ENCODE measurements around the gene LYL1. TPM values are rescaled to one million over a fixed set of nuclear protein-coding genes. Genes with fewer than 3 reads are reported as not detected.

LYL1 gene
- total RNA-seq, 2 experiments from 2014 or later = 66.8 to 72.5 TPM

DNA sequence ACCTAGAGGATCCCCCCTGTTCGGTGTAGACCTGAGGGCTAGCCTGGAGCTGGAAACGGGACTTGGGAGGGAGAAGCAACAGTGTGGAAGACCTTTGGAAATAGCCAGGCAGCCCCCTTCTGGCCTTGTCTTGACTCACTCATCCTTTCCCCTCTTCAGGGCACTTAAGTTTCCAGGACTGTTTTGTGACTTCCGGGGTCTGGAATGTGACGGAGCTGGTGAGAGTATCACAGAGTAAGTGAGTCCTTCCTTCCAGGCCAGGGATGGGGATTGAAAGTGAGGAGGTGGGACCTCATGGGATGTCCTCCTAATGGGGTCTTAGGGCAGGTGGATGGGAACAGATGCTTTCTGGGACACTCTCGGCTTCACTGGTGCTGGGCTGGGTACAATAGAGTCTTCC, 29.4 kb downstream of the LYL1 start:
- TF ChIP-seq, protein P1, sequence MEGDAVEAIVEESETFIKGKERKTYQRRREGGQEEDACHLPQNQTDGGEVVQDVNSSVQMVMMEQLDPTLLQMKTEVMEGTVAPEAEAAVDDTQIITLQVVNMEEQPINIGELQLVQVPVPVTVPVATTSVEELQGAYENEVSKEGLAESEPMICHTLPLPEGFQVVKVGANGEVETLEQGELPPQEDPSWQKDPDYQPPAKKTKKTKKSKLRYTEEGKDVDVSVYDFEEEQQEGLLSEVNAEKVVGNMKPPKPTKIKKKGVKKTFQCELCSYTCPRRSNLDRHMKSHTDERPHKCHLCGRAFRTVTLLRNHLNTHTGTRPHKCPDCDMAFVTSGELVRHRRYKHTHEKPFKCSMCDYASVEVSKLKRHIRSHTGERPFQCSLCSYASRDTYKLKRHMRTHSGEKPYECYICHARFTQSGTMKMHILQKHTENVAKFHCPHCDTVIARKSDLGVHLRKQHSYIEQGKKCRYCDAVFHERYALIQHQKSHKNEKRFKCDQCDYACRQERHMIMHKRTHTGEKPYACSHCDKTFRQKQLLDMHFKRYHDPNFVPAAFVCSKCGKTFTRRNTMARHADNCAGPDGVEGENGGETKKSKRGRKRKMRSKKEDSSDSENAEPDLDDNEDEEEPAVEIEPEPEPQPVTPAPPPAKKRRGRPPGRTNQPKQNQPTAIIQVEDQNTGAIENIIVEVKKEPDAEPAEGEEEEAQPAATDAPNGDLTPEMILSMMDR (conservative IDR thresholded peaks at IDR 0.05; ENCODE audit: low read length) = no peak
- no peak for TF ChIP-seq EZH2phosphoT487 (IDR thresholded peaks at IDR 0.05; ENCODE audit: borderline replicate concordance, low read depth, low read length)
- Histone ChIP-seq H3K4me3 (ENCODE audit: low read depth, low read length, poor library complexity, severe bottlenecking) (no peak overlapping the region), H2AFZ (ENCODE audit: low read length) (no peak overlapping the region), H3K9me2 (ENCODE audit: insufficient read depth, low read length) (no peaks in the 10 kb centered on the region), H4K20me1 (ENCODE audit: insufficient read depth, low read length) (no peaks in the 10 kb centered on the region), H3K4me2 (ENCODE audit: low read length) (no peak overlapping the region), H3K36me3 (ENCODE audit: insufficient read depth, low read length) (no peaks in the 10 kb centered on the region), H3K4me1 (ENCODE audit: insufficient read depth, low read length, poor library complexity, severe bottlenecking) (peaks cover 6% of the 10 kb centered on the region), H3K9me3 (ENCODE audit: low read length) (no peaks in the 10 kb centered on the region), H3K27ac (ENCODE audit: low read depth, low read length, poor library complexity, severe bottlenecking) (no peak overlapping the region), H3K79me2 (ENCODE audit: insufficient read depth, low read depth, low read length) (no peaks in the 10 kb centered on the region)
- POLR2A ChIA-PET = no interaction called here
- CTCF ChIA-PET (ENCODE audit: unreplicated experiment) = interaction anchor here (1.4 kb wide), 1 partner anchor 108 kb away, joined by 3 read pairs; no protein-coding TSS in a partner anchor
- no TSS peak for BruUV-seq (replicated peaks)
- no peak for DNase-seq (ENCODE audit: low spot score)
- intact Hi-C loops (cut with micrococcal nuclease; ENCODE audit: unreplicated experiment) = no loop called here

DNA sequence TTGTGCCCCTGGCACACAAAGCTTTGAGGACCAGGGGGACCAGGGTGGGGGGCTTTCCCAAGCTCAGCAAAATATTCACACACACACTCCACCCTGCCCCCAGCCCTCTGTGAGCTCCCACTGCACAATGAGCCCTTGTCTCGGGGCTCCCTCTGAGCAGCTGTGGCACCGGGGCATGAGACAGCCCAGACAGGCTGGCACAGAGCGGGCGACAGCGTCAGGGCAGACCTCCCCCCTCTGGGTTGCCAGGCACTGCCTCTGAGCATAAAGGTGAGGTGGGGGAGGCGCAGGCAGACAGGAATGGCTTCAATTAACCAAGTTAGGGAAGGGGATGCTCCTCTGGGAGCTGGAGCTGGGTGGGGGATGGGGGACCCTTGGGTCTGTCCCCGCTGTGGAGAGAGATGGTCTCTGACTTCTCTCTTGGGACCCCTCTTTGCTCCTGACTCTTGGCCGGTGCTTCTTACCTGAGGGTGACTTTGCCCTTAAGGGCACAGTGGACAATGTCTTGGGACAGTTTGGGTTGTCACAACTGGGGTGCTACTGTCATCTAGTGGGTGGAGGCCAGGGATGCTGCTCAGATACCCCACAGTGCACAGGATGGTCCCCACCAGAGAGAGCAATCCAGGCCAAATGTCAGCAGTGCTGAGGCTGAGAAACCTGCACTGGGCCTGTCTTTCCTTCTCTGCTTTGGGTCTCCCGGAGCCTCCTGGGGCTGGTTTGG, 30.3 kb downstream of the LYL1 start:
- ChIA-PET CTCF (ENCODE audit: unreplicated experiment) (interaction anchor here (1.4 kb wide), 1 partner anchor 107 kb away, joined by 3 read pairs; no protein-coding TSS in a partner anchor), POLR2A (no interaction called here)
- Histone ChIP-seq H3K36me3 (ENCODE audit: insufficient read depth, low read length) (no peaks in the 10 kb centered on the region), H3K9me3 (ENCODE audit: low read length) (no peaks in the 10 kb centered on the region), H3K79me2 (ENCODE audit: insufficient read depth, low read depth, low read length) (no peaks in the 10 kb centered on the region), H3K9me2 (ENCODE audit: insufficient read depth, low read length) (no peaks in the 10 kb centered on the region), H3K27ac (ENCODE audit: low read depth, low read length, poor library complexity, severe bottlenecking) (no peak overlapping the region), H4K20me1 (ENCODE audit: insufficient read depth, low read length) (no peaks in the 10 kb centered on the region), H2AFZ (ENCODE audit: low read length) (no peak overlapping the region), H3K4me3 (ENCODE audit: low read depth, low read length, poor library complexity, severe bottlenecking) (no peak overlapping the region), H3K4me2 (ENCODE audit: low read length) (no peak overlapping the region), H3K4me1 (ENCODE audit: insufficient read depth, low read length, poor library complexity, severe bottlenecking) (peaks cover 5% of the 10 kb centered on the region)
- DNase-seq (ENCODE audit: low spot score) = no peak
- TF ChIP-seq EZH2phosphoT487 (IDR thresholded peaks at IDR 0.05; ENCODE audit: borderline replicate concordance, low read depth, low read length) = no peak
- TF ChIP-seq, protein P1 (conservative IDR thresholded peaks at IDR 0.05; ENCODE audit: low read length) = 0 out of 2 replicates have a peak, but pooled peaks have one; percentile 21
- BruUV-seq (replicated peaks) = no TSS peak
- intact Hi-C loops (cut with micrococcal nuclease; ENCODE audit: unreplicated experiment) = no loop called here

GRCh38 chr19:13071444-13072187, 31.0 kb downstream of the LYL1 start:
- H4K20me1 ChIP-seq (ENCODE audit: insufficient read depth, low read length) = no peaks in the 10 kb centered on the region
- H3K4me2 ChIP-seq (ENCODE audit: low read length) = no peak overlapping the region
- BruUV-seq (replicated peaks) = no TSS peak
- no peaks in the 10 kb centered on the region for H3K36me3 ChIP-seq (ENCODE audit: insufficient read depth, low read length)
- H3K27ac ChIP-seq (ENCODE audit: low read depth, low read length, poor library complexity, severe bottlenecking) = no peak overlapping the region
- H3K4me3 ChIP-seq (ENCODE audit: low read depth, low read length, poor library complexity, severe bottlenecking) = no peak overlapping the region
- H3K79me2 ChIP-seq (ENCODE audit: insufficient read depth, low read depth, low read length) = no peaks in the 10 kb centered on the region
- no peaks in the 10 kb centered on the region for H3K9me2 ChIP-seq (ENCODE audit: insufficient read depth, low read length)
- no peaks in the 10 kb centered on the region for H3K4me1 ChIP-seq (ENCODE audit: insufficient read depth, low read length, poor library complexity, severe bottlenecking)
- ChIA-PET POLR2A (no interaction called here), CTCF (ENCODE audit: unreplicated experiment) (no interaction called here)
- intact Hi-C loops (cut with micrococcal nuclease; ENCODE audit: unreplicated experiment) = no loop called here
- DNase-seq (ENCODE audit: low spot score) = no peak
- TF ChIP-seq EZH2phosphoT487 (IDR thresholded peaks at IDR 0.05; ENCODE audit: borderline replicate concordance, low read depth, low read length) = no peak
- TF ChIP-seq, protein P1 (conservative IDR thresholded peaks at IDR 0.05; ENCODE audit: low read length) = no peak
- no peak overlapping the region for H2AFZ ChIP-seq (ENCODE audit: low read length)
- H3K9me3 ChIP-seq (ENCODE audit: low read length) = no peaks in the 10 kb centered on the region
